NB4 (cell line): ENCODE measurements around the gene SENP3.

Source experiments
- MAX ChIP-seq: IDR thresholded peaks from 2 replicates; pipeline ENCODE4 v1.6.1; 2011; ENCODE audit warnings: low read depth, low read length
- POLR2A ChIP-seq: IDR thresholded peaks from 2 replicates; pipeline ENCODE4 v1.6.1; 2011; ENCODE audit warnings: mild to moderate bottlenecking; ENCODE audit not compliant: insufficient read length; ENCODE audit errors: extremely low read depth

- no peak for TF ChIP-seq MAX
- TF ChIP-seq POLR2A, result no peak
Observed at GRCh38 chr17:7592422-7593021, 30.8 kb downstream of the SENP3 start.
